Testis (tissue), 3 donors: ENCODE results near the gene HEATR5A. TPM values are rescaled to one million over a fixed set of nuclear protein-coding genes. Genes with fewer than 3 reads are reported as not detected.

Experiments used
- DNase-seq: peaks from one replicate; pipeline ENCODE4 v3.0.0-alpha.2; 2019
- H3K27ac ChIP-seq, 2 donors: fragments of 200-600 bp; sonication (generic); one replicate each; pipeline ENCODE4 v1.5.1; 2019
- H3K27me3 ChIP-seq: fragments of 200-600 bp; sonication (generic); one replicate; pipeline ENCODE4 v1.5.1; 2019
- H3K36me3 ChIP-seq: fragments of 200-600 bp; sonication (generic); one replicate; pipeline ENCODE4 v1.5.1; 2017; ENCODE audit warnings: low read depth; ENCODE audit errors: missing control alignments
- H3K4me1 ChIP-seq: fragments of 200-600 bp; sonication (generic); one replicate; pipeline ENCODE4 v1.5.1; 2019
- H3K4me3 ChIP-seq, 2 donors: fragments of 200-600 bp; sonication (generic); one replicate each; pipeline ENCODE4 v1.5.1; 2017 to 2019
- H3K9me3 ChIP-seq: fragments of 200-600 bp; sonication (generic); one replicate; pipeline ENCODE4 v1.5.1; 2017
- CTCF ChIP-seq, 3 experiments: fragments of 450-650 bp in 2 of 3; fragments of 200-600 bp in 1 of 3; sonication (generic) in 1 of 3; IDR thresholded peaks; one replicate each; pipeline ENCODE4 v1.5.1; 2016 to 2019; ENCODE audit warnings: antibody characterized with exemption in 3 of 3, mild to moderate bottlenecking in 2 of 3, moderate library complexity in 1 of 3
- POLR2A ChIP-seq: fragments of 450-650 bp; IDR thresholded peaks from one replicate; pipeline ENCODE4 v1.6.1; 2017; ENCODE audit warnings: antibody characterized with exemption, mild to moderate bottlenecking, moderate library complexity
- WGBS, 2 donors: methylation state at CpG; one replicate each; pipeline ENCODE4 v1.1.5; 2018; 5-methylcytosine and 5-hydroxymethylcytosine counted together
- intact Hi-C: fragments of 100-400 bp; cut with DNase I; formaldehyde crosslinking; loops from one replicate; pipeline ENCODE4 v1.15.1; 2023; ENCODE audit warnings: low total_unique reads
- polyA plus RNA-seq: library from polyadenylated mRNA; stranded (reverse); fragments of 350-450 nt; fragmentation: Illumina TruSeq; extraction: RNeasy Lipid Tissue Mini Kit (QIAGEN cat#74804); gene quantifications from one replicate; pipeline ENCODE4 v1.2.3, GENCODE V29; 2014; ENCODE audit warnings: low read depth, low replicate concordance; ENCODE audit not compliant: insufficient read depth
- total RNA-seq, 2 donors: library from RNA; depleted of rRNA; stranded (reverse); fragments of >200 nt; gene quantifications; one replicate each; pipeline ENCODE4 v1.2.3, GENCODE V29; 2016

The HEATR5A gene
- total and polyA plus RNA-seq, 3 donors from 2014 or later, result 19.6 to 39.8 (median 33.0) TPM

- Histone ChIP-seq H3K4me1 (no peaks in the 10 kb centered on the region), H3K9me3 (no peaks in the 10 kb centered on the region), H3K4me3 (no peak overlapping the region), H3K27ac (no peak overlapping the region), H3K36me3 (no peaks in the 10 kb centered on the region), H3K27me3 (no peaks in the 10 kb centered on the region)
- no peak for DNase-seq
- TF ChIP-seq CTCF (IDR thresholded peaks at IDR 0.05) (no peak), POLR2A (no peak)
- intact Hi-C loops, result no loop called here
Measured at GRCh38 chr14:31297701-31298344, 122.5 kb downstream of the HEATR5A start.

GRCh38 chr14:31297112-31297511, 123.2 kb downstream of the HEATR5A start:
- no peaks in the 10 kb centered on the region for H3K9me3 ChIP-seq
- TF ChIP-seq CTCF (IDR thresholded peaks at IDR 0.05), result no peak
- TF ChIP-seq POLR2A, result no peak
- no peaks in the 10 kb centered on the region for H3K4me1 ChIP-seq
- 81 to 82% methylated on average over 6 of the region's 6 CpGs for WGBS, 2 donors
- no peak overlapping the region for H3K4me3 ChIP-seq
- H3K27ac ChIP-seq, result no peak overlapping the region
- intact Hi-C loops, result no loop called here
- no peaks in the 10 kb centered on the region for H3K27me3 ChIP-seq
- DNase-seq, result no peak
- H3K36me3 ChIP-seq, result no peaks in the 10 kb centered on the region

- no peaks in the 10 kb centered on the region for H3K9me3 ChIP-seq
- TF ChIP-seq CTCF (IDR thresholded peaks at IDR 0.05), result no peak
- TF ChIP-seq POLR2A, result no peak
- 66 to 74% methylated on average over 7 of the region's 7 CpGs for WGBS, 2 donors
- H3K27ac ChIP-seq, result no peak overlapping the region
- H3K4me3 ChIP-seq, result no peak overlapping the region
- intact Hi-C loops, result no loop called here
- H3K4me1 ChIP-seq, result no peaks in the 10 kb centered on the region
- H3K36me3 ChIP-seq, result no peaks in the 10 kb centered on the region
- DNase-seq, result no peak
- no peaks in the 10 kb centered on the region for H3K27me3 ChIP-seq
Measured at GRCh38 chr14:31294746-31295405, 125.5 kb downstream of the HEATR5A start.

GRCh38 chr14:31292937-31293616, 127.3 kb downstream of the HEATR5A start:
- no peaks in the 10 kb centered on the region for H3K9me3 ChIP-seq
- 65 to 83% methylated on average over 3 of the region's 3 CpGs for WGBS, 2 donors
- H3K4me1 ChIP-seq, result no peaks in the 10 kb centered on the region
- no peaks in the 10 kb centered on the region for H3K27me3 ChIP-seq
- no peak for DNase-seq
- no peaks in the 10 kb centered on the region for H3K36me3 ChIP-seq
- TF ChIP-seq CTCF (IDR thresholded peaks at IDR 0.05) (no peak), POLR2A (no peak)
- no peak overlapping the region for H3K4me3 ChIP-seq
- intact Hi-C loops, result no loop called here
- H3K27ac ChIP-seq, result no peak overlapping the region
